KBM-7 (cell line): Measurements from ENCODE around the gene ABL2.
"Not testable (repeated sequence)": the region's sequence is repeated elsewhere in the genome, so short reads cannot be mapped to it uniquely, and the experiment has no call there.

Source experiments
- DNase-seq: peaks from one replicate; pipeline ENCODE4 v3.0.0-alpha.2; 2015
- in situ Hi-C: fragments of 300-500 bp; cut with MboI; formaldehyde crosslinking; loops from 2 replicates; pipeline ENCODE4 v1.14.3; 2020; ENCODE audit warnings: low sequenced_read_pairs, low pct_unique_long_range_greater_than_20kb, mixed read lengths

The ABL2 gene

GRCh38 chr1:179229214-179230140, at the start of gene ABL2:
TSS of gene ABL2 (minus strand) at chr1:179229677. CDS start at chr1:179229397, 280 bp downstream.
- peak; percentile 60 for DNase-seq
- in situ Hi-C loops: no loop called here

DNA sequence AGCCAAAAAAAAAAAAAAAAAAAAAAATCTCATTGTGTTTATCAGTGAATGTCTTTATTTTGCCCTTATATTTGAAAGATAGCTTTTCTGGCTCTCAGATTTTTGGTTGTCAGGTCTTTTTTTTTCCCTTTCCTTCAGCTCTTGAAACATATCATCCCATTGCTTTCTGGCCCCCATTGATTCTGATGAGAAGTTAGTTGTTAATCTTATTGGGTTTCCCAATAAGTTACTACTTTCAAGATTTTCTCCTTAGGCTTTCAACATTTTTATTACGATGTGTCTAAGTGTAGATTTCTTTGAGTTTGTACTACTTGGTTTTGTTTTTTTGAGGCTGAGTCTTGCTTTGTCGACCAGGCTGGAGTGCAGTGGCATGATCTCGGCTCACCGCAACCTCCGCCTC, 49.4 kb upstream of the ABL2 start:
- no peak for DNase-seq
- in situ Hi-C loops: no loop called here

DNA sequence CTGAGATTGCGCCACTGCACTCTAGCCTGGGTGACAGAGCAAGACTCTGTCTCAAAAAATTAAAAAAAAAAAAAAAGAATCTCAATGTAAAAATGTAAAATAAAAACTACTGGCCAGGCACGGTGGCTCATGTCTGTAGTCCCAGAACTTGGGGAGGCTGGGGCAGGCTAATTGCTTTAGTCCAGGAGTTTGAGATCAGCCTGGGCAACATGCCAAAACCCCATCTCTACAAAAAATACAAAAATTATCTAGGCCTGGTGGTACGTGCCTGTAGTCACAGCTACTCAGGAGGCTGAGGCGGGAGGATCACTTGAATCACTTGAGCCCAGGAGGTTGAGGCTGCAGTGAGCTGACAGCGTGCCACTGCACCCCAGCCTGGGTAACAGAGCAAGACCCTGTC, 44.9 kb upstream of the ABL2 start:
- in situ Hi-C loops, DNase-seq: not testable (repeated sequence)

GRCh38 chr1:179269071-179269470, 39.6 kb upstream of the ABL2 start:
- DNase-seq: no peak
- in situ Hi-C loops: no loop called here

- in situ Hi-C loops: no loop called here
- no peak for DNase-seq
Observed at GRCh38 chr1:179264507-179264906, 35.0 kb upstream of the ABL2 start.

DNA sequence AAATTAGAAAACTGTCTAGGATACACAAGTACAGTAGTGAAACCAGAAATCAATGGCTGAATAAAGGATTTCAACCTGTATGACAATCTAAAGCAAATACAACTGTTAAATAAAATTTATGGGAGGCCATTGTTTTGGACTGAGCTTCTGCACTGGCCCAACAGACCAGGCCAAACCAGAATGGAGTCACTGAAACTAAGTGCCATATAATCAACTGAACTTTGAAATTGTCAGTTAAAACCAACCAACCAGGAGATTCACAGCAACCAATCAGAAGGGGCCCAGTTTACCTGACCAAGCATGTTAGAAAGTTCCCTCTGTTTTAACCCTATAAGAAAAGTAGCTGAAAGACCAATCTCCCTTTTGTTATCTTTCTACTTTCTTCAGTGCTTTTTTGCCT, 33.6 kb upstream of the ABL2 start:
- DNase-seq: no peak
- in situ Hi-C loops: no loop called here

DNA sequence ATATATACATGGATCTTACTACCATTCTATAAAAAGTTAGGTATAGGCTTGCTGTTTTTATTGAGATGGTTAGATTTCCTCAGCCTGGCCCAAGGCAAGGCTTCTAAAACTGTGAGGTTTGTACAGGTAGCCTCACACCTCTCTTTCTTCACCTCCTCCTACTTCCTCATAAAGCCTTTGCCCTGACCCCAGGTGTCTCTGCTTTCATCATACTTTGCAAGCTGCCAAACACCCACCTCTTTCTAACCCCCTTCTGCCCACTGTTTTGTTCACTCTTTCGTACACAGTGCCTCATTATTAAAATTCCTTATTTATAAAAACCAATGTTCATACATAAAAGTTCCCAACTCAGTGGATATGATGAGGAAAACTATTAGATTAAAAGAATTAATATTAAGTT, 32.7 kb upstream of the ABL2 start:
- in situ Hi-C loops: no loop called here
- DNase-seq: no peak

- DNase-seq: no peak
- in situ Hi-C loops: no loop called here
Observed at GRCh38 chr1:179253286-179253972, 24.0 kb upstream of the ABL2 start.

GRCh38 chr1:179252606-179253005, 23.1 kb upstream of the ABL2 start:
- in situ Hi-C loops: no loop called here
- DNase-seq: no peak

- in situ Hi-C loops: no loop called here
- DNase-seq: peak; percentile 21
Observed at GRCh38 chr1:179251675-179252074, 22.2 kb upstream of the ABL2 start.

- in situ Hi-C loops: no loop called here
- DNase-seq: no peak
Observed at GRCh38 chr1:179247923-179248322, 18.4 kb upstream of the ABL2 start.

GRCh38 chr1:179245426-179245825, 15.9 kb upstream of the ABL2 start:
- DNase-seq, in situ Hi-C loops: not testable (repeated sequence)

DNA sequence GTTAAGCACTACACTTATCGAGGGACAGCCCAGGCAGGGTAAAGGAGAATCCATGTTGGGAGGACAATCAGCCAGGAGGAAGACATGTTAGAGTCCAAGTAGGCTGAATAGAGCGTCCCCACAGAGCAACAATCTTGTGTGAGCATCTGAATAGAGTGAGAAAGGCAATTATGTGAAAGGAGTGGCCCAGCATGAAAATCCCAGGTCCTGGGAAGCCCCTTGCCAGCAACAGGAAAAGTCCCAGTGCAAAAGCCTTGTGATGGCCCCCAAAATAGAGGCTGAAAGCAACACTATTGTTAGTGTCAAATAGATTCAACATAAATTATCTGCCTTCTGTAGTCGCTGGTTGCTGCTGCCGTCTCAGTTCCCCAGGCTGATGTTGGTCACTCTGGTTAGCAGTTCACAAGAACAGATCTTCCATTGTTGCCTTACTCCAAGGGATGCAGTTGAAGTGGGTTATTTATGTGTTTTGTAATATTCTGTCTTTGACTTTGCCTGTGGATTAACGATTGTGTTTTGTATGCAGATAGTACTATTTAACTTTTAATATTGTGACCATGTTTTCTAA, 12.1 kb upstream of the ABL2 start:
- in situ Hi-C loops: no loop called here
- no peak for DNase-seq

- in situ Hi-C loops: no loop called here
- DNase-seq: no peak
Observed at GRCh38 chr1:179237222-179237621, 7.7 kb upstream of the ABL2 start.

- in situ Hi-C loops: no loop called here
- no peak for DNase-seq
Observed at GRCh38 chr1:179234863-179235262, 5.4 kb upstream of the ABL2 start.

GRCh38 chr1:179231923-179232322, 2.4 kb upstream of the ABL2 start:
- in situ Hi-C loops: no loop called here
- no peak for DNase-seq

DNA sequence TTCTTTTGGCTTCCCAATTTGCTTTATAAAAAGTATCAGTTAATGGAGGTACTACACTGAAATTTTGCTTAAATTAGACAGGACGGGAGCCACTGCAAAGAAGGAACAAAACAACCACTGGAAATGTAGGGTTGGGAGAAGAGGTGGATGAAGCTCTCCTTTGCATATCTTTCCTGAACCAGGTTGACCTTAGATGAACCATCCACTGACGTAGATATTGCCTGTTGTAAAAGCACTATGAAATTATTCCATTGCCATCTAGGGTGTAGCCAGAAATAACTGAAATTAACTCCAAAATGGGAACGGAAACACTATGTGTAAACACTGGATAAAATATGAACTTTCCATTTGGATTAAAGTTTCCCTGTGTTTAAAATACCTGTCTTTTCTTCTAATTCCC, 1.2 kb upstream of the ABL2 start:
- DNase-seq: no peak
- in situ Hi-C loops: no loop called here

- DNase-seq: no peak
- in situ Hi-C loops: no loop called here
Observed at GRCh38 chr1:179230251-179230650, 774 bp upstream of the ABL2 start.

GRCh38 chr1:179228783-179229213, 679 bp downstream of the ABL2 start:
- DNase-seq: peak; percentile 39
- in situ Hi-C loops: no loop called here

GRCh38 chr1:179226738-179227137, 2.7 kb downstream of the ABL2 start:
- no peak for DNase-seq
- in situ Hi-C loops: no loop called here
